NCI-H774 (cell line): ENCODE data around the gene MED13L.
A peak's percentile ranks its signal among the peaks of the same experiment; 100 is the strongest.
"Not testable (repeated sequence)": the region's sequence is repeated elsewhere in the genome, so short reads cannot be mapped to it uniquely, and the experiment has no call there.

Source experiments
- DNase-seq: peaks from one replicate; lab custom pipeline; 2025; lab: John Stamatoyannopoulos, UW

The MED13L gene

DNA sequence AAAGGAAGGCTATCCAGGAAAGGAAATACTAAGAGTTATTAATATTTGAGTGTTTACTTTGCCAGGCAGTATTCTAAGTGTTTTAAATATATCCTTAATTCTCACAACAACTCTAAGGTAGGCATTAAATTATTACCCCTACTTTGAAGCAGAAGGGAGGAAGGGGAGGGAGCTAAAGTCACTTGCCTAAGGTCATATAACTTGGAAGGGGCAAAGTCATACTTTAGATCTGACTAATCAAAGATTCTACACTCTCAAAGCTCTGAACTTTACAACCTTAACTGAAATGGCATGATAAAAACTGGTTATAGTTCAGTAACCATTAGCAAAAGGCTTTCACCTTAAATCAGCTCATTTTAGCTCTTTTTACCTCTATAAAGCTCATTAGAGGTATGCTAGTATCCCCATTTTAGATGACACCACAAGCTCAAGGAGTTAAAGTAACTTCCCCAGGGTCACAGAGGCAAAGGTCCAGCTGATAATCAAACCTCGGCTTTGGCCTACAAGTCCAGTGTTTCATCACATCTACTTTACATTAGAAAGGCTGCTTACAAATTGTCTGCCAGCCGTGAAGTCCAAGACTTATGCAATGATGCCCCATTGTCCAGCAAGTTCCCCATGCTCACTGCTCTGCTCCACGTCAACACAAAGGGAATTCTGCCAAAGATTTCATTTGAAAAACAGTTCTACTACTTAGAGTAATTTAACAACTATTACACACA lies 223.9 kb downstream of the MED13L start:
- DNase-seq = no peak

DNA sequence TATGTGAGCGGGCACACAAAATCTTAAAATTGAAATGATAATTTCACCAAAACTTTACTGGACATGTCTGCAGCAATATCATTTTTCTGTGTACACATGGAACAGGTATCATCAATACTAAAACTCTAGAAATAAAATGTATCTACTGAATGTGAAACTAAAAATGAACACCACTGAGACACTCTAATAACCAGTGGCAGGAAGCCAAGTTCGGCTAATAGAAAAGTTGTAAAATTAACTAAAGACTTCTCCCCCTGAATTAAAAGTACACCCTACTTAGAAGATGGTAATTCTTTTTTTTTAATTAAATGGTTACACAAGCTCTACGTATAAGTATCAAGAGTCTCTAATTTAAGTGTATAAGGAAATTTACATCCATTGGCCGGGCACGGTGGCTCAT lies 227.2 kb downstream of the MED13L start:
- no peak for DNase-seq

DNA sequence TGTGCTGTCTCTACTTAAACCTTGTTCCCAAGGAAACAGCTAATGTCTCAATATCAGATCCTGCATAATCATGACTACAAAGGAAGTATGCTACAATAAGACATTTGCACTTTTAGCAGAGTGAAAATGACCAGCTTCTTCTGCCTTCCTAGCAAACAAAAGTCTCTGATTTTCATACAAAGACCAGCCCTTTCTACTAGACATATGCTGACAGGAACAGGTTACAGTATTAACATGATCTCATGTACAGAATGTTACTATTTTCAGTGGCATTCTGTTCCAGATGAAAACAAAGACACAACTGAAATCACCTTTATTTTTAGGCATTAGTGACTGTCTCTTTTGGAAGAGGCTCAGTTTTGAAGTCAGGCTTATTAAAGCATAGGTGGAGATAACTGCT lies 228.6 kb downstream of the MED13L start:
- DNase-seq = no peak

DNA sequence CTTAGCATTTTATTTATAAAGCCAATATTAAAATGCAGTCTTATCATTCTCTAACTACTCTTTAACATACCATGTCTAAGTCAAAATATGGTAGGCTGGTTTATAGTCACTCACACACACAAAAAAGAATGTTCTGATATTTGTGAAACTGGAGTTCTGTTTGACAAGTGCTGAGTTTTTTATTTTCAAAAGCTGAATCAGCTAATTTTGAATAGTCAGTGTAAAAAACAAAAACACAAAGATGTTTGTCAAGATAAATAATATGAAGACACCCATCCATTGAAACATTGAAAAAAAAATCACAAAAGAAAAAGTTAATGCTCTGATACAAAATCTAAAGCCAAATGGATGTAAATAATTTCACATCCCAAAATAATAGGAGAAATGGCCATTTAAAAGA lies 231.5 kb downstream of the MED13L start:
- no peak for DNase-seq

DNA sequence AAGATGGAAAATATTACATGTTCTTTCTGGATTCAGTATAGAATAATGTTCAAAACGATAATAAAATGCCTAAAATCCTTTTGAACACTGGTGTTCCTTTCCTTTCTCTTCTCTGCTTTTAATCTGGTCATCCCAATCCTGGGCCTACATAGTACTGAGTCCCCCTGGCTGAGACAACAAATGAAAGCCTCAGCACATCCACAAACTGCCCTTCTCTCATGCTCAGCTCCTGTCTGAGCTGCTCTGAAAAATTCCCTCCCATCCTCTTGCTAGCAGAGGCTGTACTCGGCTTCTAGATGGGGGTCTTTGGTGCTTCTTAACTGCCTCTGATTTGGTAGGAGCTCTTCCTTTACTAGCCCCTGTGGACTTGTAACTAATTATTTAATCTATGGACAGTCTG lies 232.3 kb downstream of the MED13L start:
- no peak for DNase-seq

DNA sequence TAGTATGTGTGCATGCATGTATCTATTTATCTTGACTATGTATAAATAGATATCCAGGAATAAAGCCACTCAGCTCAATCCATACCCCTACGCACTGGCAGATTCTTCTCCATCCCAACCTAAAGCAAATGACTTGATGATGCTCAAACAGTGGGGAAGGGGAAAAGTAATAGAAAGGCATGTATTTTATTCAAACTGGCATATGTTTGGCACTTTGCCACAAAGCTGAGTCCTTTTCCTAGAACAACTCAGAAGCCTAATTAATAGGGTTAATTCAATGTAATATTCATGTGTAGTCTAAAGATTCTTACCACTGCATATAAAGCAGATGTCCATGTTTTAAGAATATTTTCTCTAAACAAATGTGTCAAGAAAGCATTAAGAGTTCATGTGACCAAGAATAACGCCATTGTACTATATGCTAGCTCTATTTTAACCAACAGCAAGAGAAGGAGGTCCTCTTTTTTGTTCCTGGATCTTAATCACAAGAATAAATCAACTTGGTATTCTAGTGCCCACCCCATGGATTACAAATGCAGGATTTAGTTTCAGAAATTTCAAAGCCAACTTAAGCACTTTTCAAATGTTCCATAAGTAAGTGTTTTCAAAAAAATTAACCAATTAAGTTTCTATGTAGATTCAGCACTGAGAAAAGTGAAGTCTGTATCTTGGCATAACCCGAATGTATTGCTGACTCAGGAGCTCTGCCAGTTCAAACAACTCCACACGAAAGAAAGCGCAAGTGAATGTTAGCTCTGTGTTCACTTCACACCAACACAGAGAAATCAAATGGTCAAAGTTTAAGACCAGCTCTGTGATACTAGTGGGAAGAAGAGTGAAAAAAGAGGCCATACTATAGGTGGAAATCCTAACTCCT lies 233.6 kb downstream of the MED13L start:
- DNase-seq = no peak

DNA sequence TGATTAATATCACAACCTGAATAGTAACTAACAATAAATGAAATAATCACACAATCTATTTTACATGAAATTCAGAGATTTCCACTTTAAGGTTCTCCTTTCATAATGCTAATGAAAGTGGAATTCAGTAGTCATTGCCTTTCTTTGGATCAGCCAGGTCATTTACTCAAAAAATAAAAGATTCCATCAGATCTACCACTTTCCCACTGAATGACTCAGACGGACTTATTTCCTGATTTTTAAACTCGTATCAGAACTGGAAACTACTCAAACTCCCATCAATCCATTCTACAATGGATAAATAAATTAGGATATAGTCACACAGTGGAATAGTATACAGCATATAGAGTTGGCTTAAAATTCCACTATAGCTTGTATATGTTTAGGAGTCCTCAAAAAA lies 237.1 kb downstream of the MED13L start:
- DNase-seq = no peak

DNA sequence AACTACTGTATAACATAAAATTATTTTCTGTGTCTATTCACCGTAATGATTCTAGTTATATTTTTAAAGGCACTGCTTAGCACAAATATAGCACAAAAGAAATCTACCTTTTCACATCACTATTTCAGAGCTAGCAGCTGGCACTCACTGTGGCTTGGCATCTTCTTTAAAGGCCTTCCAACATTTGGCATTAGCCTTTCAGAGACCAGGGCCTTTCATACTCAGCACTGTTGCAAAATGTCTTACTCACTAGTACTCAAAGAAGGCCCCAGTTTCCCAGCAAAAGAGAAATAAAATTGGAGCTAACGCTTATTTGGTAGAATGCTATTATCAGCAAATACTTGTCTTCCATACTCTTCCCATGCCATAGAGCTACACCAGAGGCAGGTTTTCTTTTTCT lies 238.4 kb downstream of the MED13L start:
- DNase-seq = no peak

DNA sequence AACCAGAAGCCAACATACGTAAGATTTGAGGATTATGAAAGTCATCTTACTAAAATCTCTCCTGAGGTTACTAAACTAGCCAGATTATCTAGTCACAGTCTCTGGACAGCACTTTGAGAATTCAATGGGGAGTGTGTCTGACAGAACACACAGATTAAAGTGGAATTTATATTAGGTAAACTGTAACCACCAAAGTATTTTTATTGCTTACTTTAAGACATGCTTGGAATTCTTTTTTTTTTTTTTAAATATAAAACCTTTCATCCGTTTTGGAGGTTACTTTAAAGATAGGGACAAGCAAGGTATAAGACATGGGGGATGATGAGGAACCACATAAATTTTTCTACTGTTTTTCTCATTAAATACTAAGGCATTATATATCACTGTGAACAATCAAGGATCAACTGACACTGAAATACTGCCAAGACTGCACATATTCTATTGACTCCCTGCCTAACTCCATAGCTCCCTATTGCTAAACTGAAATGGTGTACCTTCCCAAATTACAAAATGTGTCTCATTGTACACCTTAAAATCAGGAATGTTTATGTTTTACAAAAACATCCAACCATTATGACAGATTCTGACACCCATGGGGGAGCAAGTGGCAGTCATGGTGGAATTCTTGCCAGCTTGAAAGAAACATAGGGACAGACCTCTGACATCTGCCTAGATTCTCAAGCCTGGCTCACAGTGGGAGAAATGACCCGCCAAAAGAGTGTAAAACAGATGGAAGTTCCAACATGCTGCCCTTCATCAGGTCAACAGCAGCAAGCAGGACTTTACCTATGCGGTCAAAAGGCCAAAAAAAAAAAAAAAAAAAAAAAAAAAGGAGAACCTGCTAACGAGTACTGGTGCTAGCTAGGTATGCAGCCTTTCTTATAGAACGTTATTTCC lies 239.3 kb downstream of the MED13L start:
- no peak for DNase-seq

DNA sequence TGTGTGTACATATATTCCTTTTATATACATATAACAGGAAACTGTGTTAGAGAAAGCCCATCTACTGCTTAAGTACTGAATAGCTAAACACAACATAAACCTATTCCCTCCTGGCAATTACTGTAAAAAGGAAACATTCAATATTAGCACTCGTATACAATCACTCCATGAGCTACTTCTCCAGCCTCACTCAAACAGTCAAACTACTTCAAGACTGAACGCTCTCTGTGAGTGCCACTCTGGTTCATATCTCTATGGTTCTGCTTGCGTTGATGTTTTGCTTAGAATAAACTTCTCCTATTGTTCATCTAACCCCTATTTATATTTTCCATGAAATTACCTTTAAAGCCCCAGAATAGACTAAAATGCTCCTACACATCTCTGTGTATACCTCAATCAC lies 243.7 kb downstream of the MED13L start:
- DNase-seq = no peak

DNA sequence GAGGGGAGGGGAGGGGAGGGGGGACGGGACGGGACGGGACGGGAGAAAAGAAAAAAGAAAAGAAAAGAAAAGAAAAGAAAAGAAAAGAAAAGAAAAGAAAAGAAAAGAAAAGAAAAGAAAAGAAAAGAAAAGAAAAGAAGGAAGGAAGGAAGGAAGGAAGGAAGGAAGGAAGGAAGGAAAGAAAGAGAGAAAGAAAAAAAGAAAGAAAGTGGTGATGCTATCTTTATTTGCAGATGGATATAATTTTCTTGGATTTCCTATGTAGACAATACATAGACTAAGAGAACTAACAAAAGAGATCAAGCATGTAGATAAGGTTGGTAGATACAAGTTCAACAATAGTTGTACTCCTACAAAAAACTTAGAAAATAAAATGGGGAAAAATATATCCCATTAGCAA lies 245.9 kb downstream of the MED13L start:
- not testable (repeated sequence) for DNase-seq

DNA sequence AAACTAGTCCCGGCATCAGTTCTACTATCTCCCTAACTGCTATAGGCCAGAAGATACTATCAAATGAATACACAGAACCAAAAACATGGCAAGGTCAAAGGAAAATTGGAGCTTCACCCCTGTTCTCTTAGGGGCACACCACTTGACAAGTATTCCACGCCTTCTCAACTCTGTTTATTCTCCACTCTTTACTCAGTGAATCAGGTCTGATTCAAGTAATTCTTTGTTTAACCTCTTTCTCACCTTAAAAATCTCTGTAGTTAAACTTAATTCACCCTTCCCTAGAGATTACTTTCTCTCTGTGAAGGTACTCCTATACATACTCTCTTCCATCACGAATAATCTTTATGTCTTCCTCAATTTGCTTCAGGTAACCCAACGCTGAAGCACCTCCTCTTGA lies 248.9 kb downstream of the MED13L start:
- no peak for DNase-seq

DNA sequence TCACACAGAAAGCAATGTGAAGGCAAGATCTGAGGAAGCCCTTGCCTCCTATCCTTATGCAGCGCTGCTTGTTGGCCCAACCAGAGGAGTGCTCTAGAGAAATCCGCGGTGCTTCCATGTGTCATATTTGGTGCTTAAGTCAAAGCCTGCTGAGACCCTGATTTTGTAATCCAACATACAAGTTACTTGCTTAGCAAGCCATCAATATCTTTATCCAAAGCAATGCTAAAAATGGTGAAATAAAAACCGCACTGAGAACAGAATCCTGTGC lies 250.0 kb downstream of the MED13L start:
- no peak for DNase-seq

DNA sequence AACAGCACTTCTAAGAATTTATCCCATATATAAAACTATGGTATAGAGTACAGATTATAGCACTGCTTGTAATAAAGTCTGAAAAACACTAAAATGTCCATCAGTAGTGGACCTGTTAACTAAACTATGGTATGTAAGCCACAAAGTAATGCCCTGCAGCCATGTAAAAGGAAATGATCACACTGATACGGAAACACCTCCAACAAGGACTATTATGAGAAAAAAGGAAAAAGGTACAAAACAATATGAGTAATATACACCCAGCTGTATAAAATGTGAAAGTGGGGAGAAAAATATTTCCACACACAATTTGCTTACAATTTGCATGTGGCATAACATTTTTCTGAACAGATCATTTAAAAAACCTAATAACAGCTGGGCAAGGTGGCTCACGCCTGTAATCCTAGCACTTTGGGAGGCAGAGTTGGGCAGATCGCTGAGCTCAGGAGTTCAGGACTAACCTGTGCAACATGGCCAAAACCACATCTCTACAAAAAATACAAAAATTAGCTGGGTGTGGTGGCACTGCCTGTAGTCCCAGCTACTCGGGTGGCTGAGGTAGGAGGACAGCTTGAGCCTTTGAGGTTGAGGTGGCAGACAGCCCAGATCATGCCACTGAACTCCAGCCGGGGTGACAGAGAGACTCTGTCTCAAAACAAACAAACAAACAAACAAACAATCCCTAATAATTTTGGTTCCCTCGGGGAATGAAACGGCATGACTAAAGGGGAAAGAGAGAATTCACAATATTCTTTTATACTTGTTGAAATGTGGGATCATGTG lies 250.5 kb downstream of the MED13L start:
- no peak for DNase-seq

DNA sequence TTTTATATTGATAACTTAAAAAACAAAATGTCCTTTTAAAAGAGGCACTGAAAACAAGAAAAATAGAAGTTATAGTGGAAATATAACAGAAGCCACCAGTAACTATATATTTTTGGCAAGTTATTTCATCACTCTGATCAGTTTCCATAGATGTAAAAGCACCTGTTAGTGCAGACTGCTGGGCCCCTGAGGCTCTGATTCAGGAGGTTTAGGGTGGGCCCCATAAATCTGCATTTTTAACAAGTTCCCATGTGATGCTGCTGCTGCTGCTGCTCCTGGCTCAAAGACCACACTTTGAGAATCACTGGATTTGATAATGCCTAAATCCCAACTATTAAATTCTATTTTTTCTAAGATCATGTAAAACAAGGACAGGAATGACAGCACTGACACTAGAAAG lies 251.1 kb downstream of the MED13L start:
- DNase-seq = no peak

DNA sequence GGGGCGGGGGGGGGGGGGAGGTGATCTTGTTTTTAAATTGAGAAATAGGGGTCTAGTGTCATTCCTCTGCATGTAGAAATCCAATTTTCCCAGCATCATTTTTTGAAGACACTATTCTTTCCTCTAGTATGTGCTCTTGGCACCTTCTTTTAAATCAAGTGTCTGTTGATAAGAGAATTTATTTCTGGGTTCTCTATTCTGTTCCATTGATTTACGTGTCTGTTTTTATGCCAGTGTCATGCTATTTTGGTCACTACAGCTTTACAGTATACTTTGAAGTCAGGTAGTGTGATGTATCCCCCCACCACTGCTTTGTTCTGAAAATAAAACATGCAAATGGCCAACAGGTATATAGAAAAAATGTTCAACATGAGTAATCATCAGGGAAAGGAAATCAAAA lies 252.7 kb downstream of the MED13L start:
- DNase-seq = no peak

DNA sequence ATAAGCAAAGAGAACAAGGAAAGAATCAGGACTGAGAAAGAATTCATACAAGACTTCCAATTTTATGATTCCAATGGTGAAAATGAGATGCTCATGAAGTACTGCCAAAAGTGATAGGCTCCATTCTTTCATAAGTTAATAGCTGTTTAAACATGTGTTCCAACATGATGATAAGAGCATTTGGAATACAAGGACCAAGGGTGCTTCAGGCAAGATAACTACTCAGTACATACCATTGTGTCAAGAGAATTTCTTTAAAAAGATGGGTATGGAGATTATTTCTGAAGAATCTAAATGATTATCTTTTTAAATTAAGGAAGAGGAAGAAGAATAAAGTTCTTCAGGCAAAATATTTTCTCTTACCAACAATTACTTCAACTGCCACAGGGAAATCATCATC lies 258.1 kb downstream of the MED13L start:
- DNase-seq = no peak

DNA sequence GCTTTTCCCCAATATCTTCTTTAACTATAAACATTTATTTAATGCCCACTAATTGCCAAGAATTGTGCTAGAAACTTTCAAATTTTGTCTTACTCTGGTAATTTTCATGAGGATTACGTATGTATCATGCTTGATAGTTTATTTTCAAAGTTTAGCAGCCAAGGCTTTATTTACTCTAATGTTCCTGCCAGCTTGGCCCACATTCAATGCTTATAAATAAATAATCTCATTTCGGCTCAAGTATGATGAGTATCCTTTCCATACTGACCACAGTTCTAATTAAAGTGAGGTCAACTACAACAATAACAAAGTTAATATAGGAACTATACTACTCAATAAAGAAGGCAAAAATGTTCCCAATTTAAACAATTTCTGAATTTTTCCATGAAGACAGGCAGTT lies 259.2 kb downstream of the MED13L start:
- no peak for DNase-seq

DNA sequence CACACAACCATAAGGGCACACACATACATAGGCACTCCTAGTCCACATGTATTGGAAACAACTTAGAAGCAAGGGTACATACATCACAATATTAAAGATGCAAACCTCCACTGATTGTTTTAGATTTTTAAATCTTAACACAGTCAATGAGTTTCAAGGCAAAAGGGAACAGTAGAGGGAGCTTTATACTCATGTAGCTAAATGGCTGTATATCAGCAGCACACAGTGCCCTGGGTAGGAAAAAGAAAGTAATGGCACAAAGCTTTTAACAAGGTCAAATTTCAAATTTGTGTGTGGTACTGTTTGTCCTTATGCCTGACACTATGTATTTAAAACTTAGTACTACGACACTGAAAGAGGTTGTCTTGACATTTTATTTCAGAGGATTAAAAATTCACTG lies 262.0 kb downstream of the MED13L start:
- DNase-seq = peak; percentile 27

DNA sequence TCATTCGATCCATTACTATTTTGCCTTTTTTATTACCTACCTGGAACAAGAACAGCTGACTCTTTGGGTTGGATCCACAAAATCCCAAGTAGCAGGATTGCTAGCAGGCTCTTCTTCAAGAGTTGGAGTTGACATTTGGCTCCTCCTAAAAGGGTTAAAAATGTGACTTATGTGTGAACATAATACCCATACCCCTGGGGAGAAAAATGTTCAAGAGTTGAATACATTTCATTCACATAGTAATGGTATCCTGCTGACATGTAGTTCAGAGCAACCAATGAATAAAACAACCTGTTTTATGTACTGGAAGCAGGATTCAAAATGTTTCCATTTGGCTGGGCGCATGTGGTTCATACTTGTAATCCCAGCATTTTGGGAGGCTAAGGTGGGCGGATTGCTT lies 264.7 kb downstream of the MED13L start:
- DNase-seq = no peak

DNA sequence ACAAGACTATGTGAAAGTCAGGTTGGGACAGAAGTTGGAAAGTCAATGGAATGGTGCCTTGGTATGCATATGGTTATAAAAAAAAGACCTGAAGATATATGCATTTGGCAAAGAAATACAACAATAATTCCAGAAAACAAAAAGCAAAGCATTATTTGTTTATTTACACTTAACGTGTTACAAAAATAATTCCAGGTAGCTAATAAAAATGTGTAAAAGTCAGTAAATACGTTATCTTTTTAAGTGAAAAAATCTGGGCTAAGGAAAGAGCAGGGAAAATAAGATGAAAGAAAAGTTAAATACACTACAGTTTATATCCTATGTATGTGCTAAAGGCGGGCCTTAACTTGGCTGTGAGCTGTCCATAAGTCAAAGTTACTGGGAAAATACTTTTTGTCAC lies 266.3 kb downstream of the MED13L start:
- DNase-seq = no peak

DNA sequence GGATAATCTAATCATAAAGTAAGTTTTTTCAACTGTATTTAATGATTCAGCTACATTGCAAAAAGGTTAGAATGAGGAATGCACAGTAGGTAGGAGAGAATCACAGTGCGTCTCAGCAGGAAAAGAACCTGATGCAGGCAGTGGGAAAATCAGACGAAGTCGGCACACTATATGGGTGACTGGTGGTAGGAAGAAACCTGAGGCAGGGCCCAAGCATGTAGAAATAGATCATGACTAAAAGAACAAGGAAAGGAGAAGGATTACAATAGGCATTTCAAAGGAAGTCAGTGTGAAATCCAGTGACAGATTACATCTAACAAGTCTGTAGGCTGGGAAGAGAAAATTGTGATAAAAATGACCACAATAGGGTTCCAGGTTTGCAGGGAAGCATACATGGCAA lies 267.0 kb downstream of the MED13L start:
- no peak for DNase-seq
